Calu3 (cell line): ENCODE measurements around the gene RFX3. TPM values are rescaled to one million over a fixed set of nuclear protein-coding genes. Genes with fewer than 3 reads are reported as not detected.

Experiments used
- BruUV-seq: library from RNA; stranded (reverse); fragments of 400-500 nt; replicated peaks from 2 replicates; lab custom pipeline; 2021; lab: Mats Ljungman, UMichigan
- CTCF ChIA-PET: fragments of 300-600 bp; sonication (Branson Sonifier 250); formaldehyde crosslinking; loops from one replicate; lab custom pipeline; 2022; ENCODE audit warnings: antibody characterized with exemption; lab: Charles Lee
- DNase-seq: peaks from one replicate; pipeline ENCODE4 v3.0.0; 2022
- H3K27ac Mint-ChIP-seq: one replicate; pipeline ENCODE4 v1.8.0; 2022; ENCODE audit warnings: mixed read lengths; ENCODE audit not compliant: unreplicated experiment
- H3K27me3 Mint-ChIP-seq: one replicate; pipeline ENCODE4 v1.8.0; 2022; ENCODE audit warnings: mixed read lengths; ENCODE audit not compliant: unreplicated experiment
- H3K36me3 Mint-ChIP-seq: one replicate; pipeline ENCODE4 v1.8.0; 2022; ENCODE audit warnings: mild to moderate bottlenecking, moderate library complexity, mixed read lengths; ENCODE audit not compliant: insufficient read depth, unreplicated experiment
- H3K4me1 Mint-ChIP-seq: one replicate; pipeline ENCODE4 v1.8.0; 2022; ENCODE audit warnings: mild to moderate bottlenecking, low read depth, mixed read lengths; ENCODE audit not compliant: unreplicated experiment
- H3K4me3 Mint-ChIP-seq: one replicate; pipeline ENCODE4 v1.8.0; 2022; ENCODE audit warnings: mild to moderate bottlenecking, low read depth, moderate library complexity, mixed read lengths; ENCODE audit not compliant: unreplicated experiment
- H3K9me3 Mint-ChIP-seq: one replicate; pipeline ENCODE4 v1.8.0; 2022; ENCODE audit warnings: low read depth, mixed read lengths; ENCODE audit not compliant: unreplicated experiment
- CTCF ChIP-seq: fragments of 200-600 bp; IDR thresholded peaks from one replicate; pipeline ENCODE4 v1.8.0; 2022; ENCODE audit warnings: antibody characterized with exemption; ENCODE audit not compliant: unreplicated experiment
- intact Hi-C: fragments of 100-400 bp; cut with micrococcal nuclease; formaldehyde crosslinking; loops from one replicate; pipeline ENCODE4 v1.10.0; 2022; ENCODE audit not compliant: unreplicated experiment
- total RNA-seq: library from RNA; stranded (reverse); gene quantifications from 2 replicates; pipeline ENCODE4 v1.2.3, GENCODE V29; 2022

The RFX3 gene
- total RNA-seq, 1 experiment from 2014 or later = 10.1 TPM

DNA sequence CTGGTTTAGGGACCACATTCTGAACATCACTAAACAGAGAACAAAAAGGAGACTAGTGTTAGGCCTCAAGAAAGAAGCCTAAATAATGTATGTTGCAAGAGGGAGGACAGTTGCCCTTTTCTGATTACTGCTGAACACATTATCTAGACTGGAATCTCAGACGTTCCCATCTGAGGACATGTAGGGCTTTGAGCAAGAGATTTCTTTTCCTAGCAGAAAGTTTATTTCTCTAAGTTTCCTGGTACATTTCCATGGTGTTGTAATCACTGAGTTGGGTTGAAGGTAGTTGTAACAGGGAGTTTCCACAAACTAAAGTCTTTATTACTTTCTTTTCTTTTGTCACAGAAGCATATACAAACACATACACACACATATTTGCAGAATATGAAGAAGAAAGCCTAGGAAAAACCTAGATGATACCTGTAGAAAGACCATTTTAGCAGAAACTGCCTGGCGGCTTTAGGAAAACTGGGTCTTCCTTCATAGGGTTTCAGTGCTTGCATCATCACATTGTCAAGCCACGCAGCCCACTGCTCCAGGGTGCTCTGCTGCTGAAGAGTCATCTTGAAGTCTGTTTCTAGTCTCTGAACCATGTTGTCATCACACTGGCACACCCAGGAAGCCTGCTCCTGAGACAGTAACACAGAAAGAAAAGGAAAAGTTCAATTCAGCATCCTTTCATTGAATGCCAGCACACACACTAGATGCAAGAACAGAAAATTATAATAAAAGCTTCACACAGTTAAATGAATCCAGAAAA lies 269.1 kb downstream of the RFX3 start:
- Mint-ChIP-seq H3K27ac (no peak overlapping the region), H3K36me3 (no peaks in the 10 kb centered on the region), H3K27me3 (no peaks in the 10 kb centered on the region), H3K4me3 (no peak overlapping the region), H3K4me1 (no peaks in the 10 kb centered on the region), H3K9me3 (no peaks in the 10 kb centered on the region)
- no TSS peak for BruUV-seq
- intact Hi-C loops = no loop called here
- DNase-seq = no peak
- no peak for TF ChIP-seq CTCF
- CTCF ChIA-PET = no interaction called here

- Mint-ChIP-seq H3K27ac (no peak overlapping the region), H3K27me3 (no peaks in the 10 kb centered on the region), H3K4me3 (no peak overlapping the region), H3K36me3 (no peaks in the 10 kb centered on the region), H3K4me1 (no peaks in the 10 kb centered on the region), H3K9me3 (no peaks in the 10 kb centered on the region)
- intact Hi-C loops = no loop called here
- TF ChIP-seq CTCF = no peak
- DNase-seq = no peak
- no TSS peak for BruUV-seq
- CTCF ChIA-PET = no interaction called here
These were observed 274.5 kb downstream of the RFX3 start for GRCh38 chr9:3251309-3251708.

DNA sequence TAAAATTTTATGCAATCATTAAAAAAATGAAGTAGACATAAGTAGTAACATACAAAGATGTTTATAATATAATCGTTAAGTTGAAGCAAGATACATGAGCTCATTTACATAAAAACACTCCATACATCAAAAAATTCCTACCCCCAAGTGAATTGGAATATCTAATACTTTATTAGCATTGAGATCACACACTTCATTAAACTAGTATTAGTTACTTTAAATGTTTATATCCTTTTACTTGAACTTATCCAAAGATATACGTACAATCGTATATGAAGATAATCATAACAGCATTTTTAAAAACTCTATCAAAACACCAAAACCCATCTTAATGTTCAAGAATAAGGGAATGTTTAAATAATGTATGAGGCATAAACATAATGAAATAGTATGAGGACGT lies 275.1 kb downstream of the RFX3 start:
- no peak for DNase-seq

DNA sequence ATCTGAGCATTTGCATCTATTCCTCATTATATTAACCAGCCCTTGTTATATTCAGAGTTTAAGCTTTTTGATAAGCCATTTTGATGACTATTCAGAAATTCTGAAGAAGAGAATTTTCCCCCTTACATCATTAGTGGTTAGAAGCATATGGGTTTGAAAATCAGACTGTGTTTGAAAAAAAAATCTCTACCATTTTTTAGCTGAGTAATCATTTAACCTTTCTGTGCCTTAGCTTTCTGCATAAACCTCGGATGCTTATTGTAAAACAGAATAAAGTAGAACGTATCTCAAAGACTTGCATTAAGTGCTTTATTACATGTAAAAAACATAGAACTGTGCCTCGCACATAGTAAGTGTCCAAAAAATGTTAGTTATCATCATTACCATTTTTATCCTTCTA lies 278.6 kb downstream of the RFX3 start:
- CTCF ChIA-PET = no interaction called here
- no TSS peak for BruUV-seq
- no peak overlapping the region for H3K27ac Mint-ChIP-seq
- intact Hi-C loops = no loop called here
- H3K27me3 Mint-ChIP-seq = no peaks in the 10 kb centered on the region
- no peak for DNase-seq
- no peak for TF ChIP-seq CTCF
- no peaks in the 10 kb centered on the region for H3K9me3 Mint-ChIP-seq
- H3K4me1 Mint-ChIP-seq = no peaks in the 10 kb centered on the region
- H3K36me3 Mint-ChIP-seq = no peaks in the 10 kb centered on the region
- H3K4me3 Mint-ChIP-seq = no peak overlapping the region

More for the DNA sequence above, 275.1 kb downstream of the RFX3 start:
- no TSS peak for BruUV-seq
- intact Hi-C loops = no loop called here
- Mint-ChIP-seq H3K9me3 (no peaks in the 10 kb centered on the region), H3K4me1 (no peaks in the 10 kb centered on the region), H3K27ac (no peak overlapping the region), H3K4me3 (no peak overlapping the region), H3K27me3 (no peaks in the 10 kb centered on the region), H3K36me3 (no peaks in the 10 kb centered on the region)
- TF ChIP-seq CTCF = no peak
- CTCF ChIA-PET = no interaction called here
